ENCODE results near the gene CTH.

CTH gene

DNA sequence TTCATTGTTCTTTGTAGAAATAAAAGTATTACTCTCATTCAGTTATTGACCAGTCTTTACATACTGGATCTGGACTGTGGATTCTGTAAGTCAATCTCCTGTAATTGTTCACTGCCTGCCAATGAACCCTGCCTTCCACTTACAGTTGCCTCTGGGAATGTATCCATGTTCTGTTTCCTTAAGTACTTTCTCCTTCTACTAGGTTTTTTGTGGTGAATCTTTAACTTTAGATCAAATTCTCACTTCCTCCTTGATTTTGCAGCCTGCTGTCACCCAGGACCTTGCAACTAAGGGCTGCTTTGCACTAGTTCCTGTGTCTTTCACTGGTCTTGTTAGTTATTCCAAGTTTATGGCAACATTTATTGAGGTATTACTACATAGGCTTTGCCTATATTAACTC is 28.4 kb upstream of the CTH start:
- H3K27ac ChIP-seq (ENCODE audit: low read depth, low read length) = no peak overlapping the region

DNA sequence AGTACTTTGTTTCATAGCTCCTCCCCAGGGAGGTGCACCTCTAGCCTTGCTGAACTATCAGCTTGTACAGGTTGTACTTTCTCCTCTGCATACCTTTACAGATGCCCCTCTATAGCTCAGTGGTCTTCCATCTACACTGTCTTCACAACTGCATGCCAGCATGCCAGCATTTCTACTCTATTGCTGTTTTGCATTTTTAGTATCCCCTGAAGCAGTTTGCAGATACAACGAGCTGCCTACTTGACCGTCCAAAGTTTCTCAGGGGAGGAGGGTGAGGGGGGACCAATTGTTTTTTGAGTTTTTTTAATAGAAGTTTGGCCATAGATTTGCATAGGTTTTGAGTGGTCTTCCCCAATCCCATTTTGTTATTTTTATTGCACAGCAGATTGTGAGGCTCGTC is 27.6 kb upstream of the CTH start:
- no peaks in the 10 kb centered on the region for H3K27me3 ChIP-seq (ENCODE audit: control insufficient read depth in 5 of 5, insufficient read depth in 4 of 5, low read length in 5 of 5)
- no peak overlapping the region for H3K9ac ChIP-seq (ENCODE audit: low read length in 5 of 5)
- no peaks in the 10 kb centered on the region for H3K9me3 ChIP-seq (ENCODE audit: control insufficient read depth in 5 of 5, low read length in 5 of 5)
- H3K4me1 ChIP-seq (ENCODE audit: control insufficient read depth in 5 of 5, insufficient read depth in 5 of 5, low read length in 5 of 5) = no peaks in the 10 kb centered on the region
- H3K27ac ChIP-seq (ENCODE audit: low read depth, low read length) = no peak overlapping the region
- no peaks in the 10 kb centered on the region for H3K36me3 ChIP-seq (ENCODE audit: control insufficient read depth in 5 of 5, insufficient read depth in 5 of 5, low read length in 5 of 5)
- H3K4me3 ChIP-seq (ENCODE audit: low read depth in 1 of 5, low read length in 5 of 5) = no peak overlapping the region

More for the DNA sequence above, 28.4 kb upstream of the CTH start:
- Histone ChIP-seq H3K9ac (ENCODE audit: low read length in 5 of 5) (no peak overlapping the region), H3K4me1 (ENCODE audit: control insufficient read depth in 5 of 5, insufficient read depth in 5 of 5, low read length in 5 of 5) (no peaks in the 10 kb centered on the region), H3K36me3 (ENCODE audit: control insufficient read depth in 5 of 5, insufficient read depth in 5 of 5, low read length in 5 of 5) (no peaks in the 10 kb centered on the region), H3K9me3 (ENCODE audit: control insufficient read depth in 5 of 5, low read length in 5 of 5) (no peaks in the 10 kb centered on the region), H3K27me3 (ENCODE audit: control insufficient read depth in 5 of 5, insufficient read depth in 4 of 5, low read length in 5 of 5) (no peaks in the 10 kb centered on the region), H3K4me3 (ENCODE audit: low read depth in 1 of 5, low read length in 5 of 5) (no peak overlapping the region)

DNA sequence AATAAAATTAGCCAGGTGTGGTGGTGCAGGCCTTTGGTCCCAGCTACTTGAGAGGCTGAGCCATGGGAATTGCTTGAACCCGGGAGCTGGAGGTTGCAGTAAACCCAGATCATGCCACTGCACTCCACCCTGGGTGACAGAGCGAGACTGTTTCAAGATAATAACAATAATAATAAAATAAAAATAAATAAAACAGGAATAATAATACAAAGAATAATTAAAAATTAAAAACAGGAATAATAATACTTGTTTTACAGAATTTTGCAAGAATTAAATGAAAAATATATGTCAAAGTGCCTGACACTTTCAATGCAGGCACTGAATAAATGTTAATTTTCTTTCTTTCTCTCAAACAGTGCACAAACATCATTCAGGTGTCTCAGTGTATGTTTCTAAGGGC is 26.5 kb upstream of the CTH start:
- no peaks in the 10 kb centered on the region for H3K4me1 ChIP-seq (ENCODE audit: control insufficient read depth in 5 of 5, insufficient read depth in 5 of 5, low read length in 5 of 5)
- no peak overlapping the region for H3K9ac ChIP-seq (ENCODE audit: low read length in 5 of 5)
- no peaks in the 10 kb centered on the region for H3K27me3 ChIP-seq (ENCODE audit: control insufficient read depth in 5 of 5, insufficient read depth in 4 of 5, low read length in 5 of 5)
- no peak overlapping the region for H3K27ac ChIP-seq (ENCODE audit: low read depth, low read length)
- H3K36me3 ChIP-seq (ENCODE audit: control insufficient read depth in 5 of 5, insufficient read depth in 5 of 5, low read length in 5 of 5) = no peaks in the 10 kb centered on the region
- no peaks in the 10 kb centered on the region for H3K9me3 ChIP-seq (ENCODE audit: control insufficient read depth in 5 of 5, low read length in 5 of 5)
- H3K4me3 ChIP-seq (ENCODE audit: low read depth in 1 of 5, low read length in 5 of 5) = no peak overlapping the region

DNA sequence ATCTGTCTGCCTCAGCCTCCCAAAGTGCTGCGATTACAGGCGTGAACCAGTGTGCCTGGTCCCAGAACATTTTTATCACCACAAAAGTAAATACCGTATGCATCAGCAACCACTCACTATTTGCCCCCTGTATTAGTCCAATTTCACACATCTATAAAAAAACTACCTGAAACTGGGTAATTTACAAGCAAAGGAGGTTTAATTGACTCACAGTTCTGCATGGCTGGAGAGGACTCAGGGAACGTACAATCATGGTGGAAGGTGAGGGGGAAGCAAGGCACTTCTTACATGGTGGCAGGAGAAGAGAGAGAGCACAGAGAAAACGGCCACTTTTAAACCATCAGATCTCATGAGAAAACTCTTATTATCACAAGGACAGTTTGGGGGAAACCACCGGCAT is 25.6 kb upstream of the CTH start:
- H3K36me3 ChIP-seq (ENCODE audit: control insufficient read depth in 5 of 5, insufficient read depth in 5 of 5, low read length in 5 of 5) = no peaks in the 10 kb centered on the region
- H3K4me1 ChIP-seq (ENCODE audit: control insufficient read depth in 5 of 5, insufficient read depth in 5 of 5, low read length in 5 of 5) = no peaks in the 10 kb centered on the region
- no peak overlapping the region for H3K9ac ChIP-seq (ENCODE audit: low read length in 5 of 5)
- no peak overlapping the region for H3K27ac ChIP-seq (ENCODE audit: low read depth, low read length)
- H3K4me3 ChIP-seq (ENCODE audit: low read depth in 1 of 5, low read length in 5 of 5) = no peak overlapping the region
- no peaks in the 10 kb centered on the region for H3K27me3 ChIP-seq (ENCODE audit: control insufficient read depth in 5 of 5, insufficient read depth in 4 of 5, low read length in 5 of 5)
- no peaks in the 10 kb centered on the region for H3K9me3 ChIP-seq (ENCODE audit: control insufficient read depth in 5 of 5, low read length in 5 of 5)

DNA sequence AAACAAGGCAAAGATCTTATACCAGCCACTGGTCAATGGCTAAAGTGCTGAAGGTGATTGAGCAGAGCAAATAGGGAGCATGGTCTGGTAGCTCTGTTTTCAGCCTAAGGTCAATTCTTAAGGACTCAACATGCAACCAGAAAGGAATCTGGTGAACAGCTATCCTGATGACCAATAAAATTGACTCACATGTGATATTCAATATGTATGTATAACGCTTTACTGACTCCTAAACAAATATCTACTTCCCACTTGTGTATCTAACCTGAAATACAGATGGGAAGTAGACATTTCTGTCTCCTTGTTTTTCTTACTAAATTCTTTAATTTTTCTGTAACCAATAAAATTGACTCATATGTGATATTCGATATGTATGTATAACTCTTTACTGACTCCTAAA is 24.9 kb upstream of the CTH start:
- Histone ChIP-seq H3K9ac (ENCODE audit: low read length in 5 of 5) (no peak overlapping the region), H3K4me3 (ENCODE audit: low read depth in 1 of 5, low read length in 5 of 5) (no peak overlapping the region), H3K36me3 (ENCODE audit: control insufficient read depth in 5 of 5, insufficient read depth in 5 of 5, low read length in 5 of 5) (no peaks in the 10 kb centered on the region), H3K27ac (ENCODE audit: low read depth, low read length) (no peak overlapping the region), H3K4me1 (ENCODE audit: control insufficient read depth in 5 of 5, insufficient read depth in 5 of 5, low read length in 5 of 5) (no peaks in the 10 kb centered on the region), H3K9me3 (ENCODE audit: control insufficient read depth in 5 of 5, low read length in 5 of 5) (no peaks in the 10 kb centered on the region), H3K27me3 (ENCODE audit: control insufficient read depth in 5 of 5, insufficient read depth in 4 of 5, low read length in 5 of 5) (no peaks in the 10 kb centered on the region)

DNA sequence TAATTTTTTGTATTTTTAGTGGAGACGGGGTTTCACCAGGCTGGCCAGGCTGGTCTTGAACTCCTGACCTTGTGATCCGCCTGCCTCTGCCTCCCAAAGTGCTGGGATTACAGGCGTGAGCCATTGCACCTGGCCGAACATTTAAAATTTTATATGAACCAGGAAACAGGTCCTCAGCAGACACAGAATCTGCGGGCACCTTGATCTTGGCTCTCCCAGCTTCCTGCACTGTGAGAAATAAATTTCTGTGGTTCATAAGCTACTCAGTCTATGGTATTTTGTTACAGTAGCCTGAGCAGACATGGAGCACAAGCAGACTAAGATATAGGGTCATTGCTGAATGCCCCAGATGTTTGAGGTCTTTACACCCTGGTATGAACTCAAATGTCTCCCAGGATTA is 23.6 kb upstream of the CTH start:
- Histone ChIP-seq H3K4me3 (ENCODE audit: low read depth in 1 of 5, low read length in 5 of 5) (no peak overlapping the region), H3K27me3 (ENCODE audit: control insufficient read depth in 5 of 5, insufficient read depth in 4 of 5, low read length in 5 of 5) (no peaks in the 10 kb centered on the region), H3K27ac (ENCODE audit: low read depth, low read length) (no peak overlapping the region), H3K9ac (ENCODE audit: low read length in 5 of 5) (no peak overlapping the region), H3K36me3 (ENCODE audit: control insufficient read depth in 5 of 5, insufficient read depth in 5 of 5, low read length in 5 of 5) (no peaks in the 10 kb centered on the region), H3K4me1 (ENCODE audit: control insufficient read depth in 5 of 5, insufficient read depth in 5 of 5, low read length in 5 of 5) (no peaks in the 10 kb centered on the region), H3K9me3 (ENCODE audit: control insufficient read depth in 5 of 5, low read length in 5 of 5) (no peaks in the 10 kb centered on the region)

DNA sequence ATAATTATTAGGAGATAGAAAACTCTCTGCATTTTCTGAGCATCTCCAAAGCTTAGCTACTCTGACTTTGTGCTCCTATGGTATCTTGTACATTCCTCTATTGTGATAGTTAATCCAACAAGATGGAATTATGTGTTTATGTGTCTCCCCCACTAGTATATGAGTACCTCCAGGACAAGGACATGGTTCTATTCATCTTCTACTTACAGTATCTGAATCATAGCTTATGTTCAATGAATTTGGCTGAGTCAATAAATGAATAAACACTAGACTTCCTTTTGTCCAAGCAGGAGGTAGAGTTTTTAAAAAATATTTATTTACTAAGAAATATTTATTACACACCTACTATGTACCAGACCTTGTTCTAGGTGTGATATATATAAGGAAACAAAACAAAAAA is 18.4 kb upstream of the CTH start:
- Histone ChIP-seq H3K27ac (ENCODE audit: low read depth, low read length) (no peak overlapping the region), H3K4me1 (ENCODE audit: control insufficient read depth in 5 of 5, insufficient read depth in 5 of 5, low read length in 5 of 5) (no peaks in the 10 kb centered on the region), H3K27me3 (ENCODE audit: control insufficient read depth in 5 of 5, insufficient read depth in 4 of 5, low read length in 5 of 5) (no peaks in the 10 kb centered on the region), H3K9ac (ENCODE audit: low read length in 5 of 5) (no peak overlapping the region), H3K9me3 (ENCODE audit: control insufficient read depth in 5 of 5, low read length in 5 of 5) (no peaks in the 10 kb centered on the region), H3K36me3 (ENCODE audit: control insufficient read depth in 5 of 5, insufficient read depth in 5 of 5, low read length in 5 of 5) (no peaks in the 10 kb centered on the region), H3K4me3 (ENCODE audit: low read depth in 1 of 5, low read length in 5 of 5) (no peak overlapping the region)

DNA sequence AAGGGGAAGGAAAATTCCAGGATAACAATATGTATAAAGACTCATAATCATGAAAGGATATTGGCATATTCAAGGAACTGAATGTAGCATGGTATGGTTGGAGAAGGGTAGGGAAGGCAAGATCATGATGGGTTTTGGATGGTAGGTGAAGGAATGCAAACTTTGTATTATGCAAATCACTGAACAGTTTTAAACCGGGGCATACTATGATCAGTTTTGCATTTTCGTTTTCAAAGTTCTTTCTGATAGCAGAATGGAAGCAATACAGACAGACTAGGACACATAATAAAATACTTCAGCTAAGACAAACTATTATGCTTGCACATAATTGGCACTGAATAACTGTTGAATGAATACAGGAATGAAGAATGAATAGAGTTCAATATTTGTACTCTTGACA is 14.5 kb upstream of the CTH start:
- no peaks in the 10 kb centered on the region for H3K36me3 ChIP-seq (ENCODE audit: control insufficient read depth in 5 of 5, insufficient read depth in 5 of 5, low read length in 5 of 5)
- H3K27ac ChIP-seq (ENCODE audit: low read depth, low read length) = no peak overlapping the region
- H3K9me3 ChIP-seq (ENCODE audit: control insufficient read depth in 5 of 5, low read length in 5 of 5) = no peaks in the 10 kb centered on the region
- H3K4me3 ChIP-seq (ENCODE audit: low read depth in 1 of 5, low read length in 5 of 5) = no peak overlapping the region
- no peaks in the 10 kb centered on the region for H3K27me3 ChIP-seq (ENCODE audit: control insufficient read depth in 5 of 5, insufficient read depth in 4 of 5, low read length in 5 of 5)
- H3K9ac ChIP-seq (ENCODE audit: low read length in 5 of 5) = no peak overlapping the region
- no peaks in the 10 kb centered on the region for H3K4me1 ChIP-seq (ENCODE audit: control insufficient read depth in 5 of 5, insufficient read depth in 5 of 5, low read length in 5 of 5)

DNA sequence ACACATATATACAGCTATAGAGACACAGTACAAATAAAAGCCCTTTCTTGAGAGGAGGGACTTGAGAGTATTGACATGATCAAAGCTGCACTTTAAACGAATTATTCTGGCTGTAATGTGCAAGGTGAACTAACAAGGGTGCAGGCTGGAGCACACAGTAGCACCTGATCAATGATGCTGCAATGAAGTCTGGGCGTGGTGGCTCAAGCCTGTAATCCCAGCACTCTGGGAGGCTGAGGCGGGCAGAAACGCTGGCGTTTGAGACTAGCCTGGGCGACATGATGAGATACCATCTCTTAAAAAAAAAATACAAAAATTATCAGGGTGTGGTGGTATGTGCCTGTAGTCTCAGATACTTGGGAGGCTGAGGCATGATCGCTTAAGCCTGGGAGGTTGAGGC is 14.1 kb upstream of the CTH start:
- H3K36me3 ChIP-seq (ENCODE audit: control insufficient read depth in 5 of 5, insufficient read depth in 5 of 5, low read length in 5 of 5) = no peaks in the 10 kb centered on the region
- H3K9me3 ChIP-seq (ENCODE audit: control insufficient read depth in 5 of 5, low read length in 5 of 5) = no peaks in the 10 kb centered on the region
- H3K9ac ChIP-seq (ENCODE audit: low read length in 5 of 5) = no peak overlapping the region
- no peak overlapping the region for H3K27ac ChIP-seq (ENCODE audit: low read depth, low read length)
- H3K4me3 ChIP-seq (ENCODE audit: low read depth in 1 of 5, low read length in 5 of 5) = no peak overlapping the region
- H3K27me3 ChIP-seq (ENCODE audit: control insufficient read depth in 5 of 5, insufficient read depth in 4 of 5, low read length in 5 of 5) = no peaks in the 10 kb centered on the region
- no peaks in the 10 kb centered on the region for H3K4me1 ChIP-seq (ENCODE audit: control insufficient read depth in 5 of 5, insufficient read depth in 5 of 5, low read length in 5 of 5)

DNA sequence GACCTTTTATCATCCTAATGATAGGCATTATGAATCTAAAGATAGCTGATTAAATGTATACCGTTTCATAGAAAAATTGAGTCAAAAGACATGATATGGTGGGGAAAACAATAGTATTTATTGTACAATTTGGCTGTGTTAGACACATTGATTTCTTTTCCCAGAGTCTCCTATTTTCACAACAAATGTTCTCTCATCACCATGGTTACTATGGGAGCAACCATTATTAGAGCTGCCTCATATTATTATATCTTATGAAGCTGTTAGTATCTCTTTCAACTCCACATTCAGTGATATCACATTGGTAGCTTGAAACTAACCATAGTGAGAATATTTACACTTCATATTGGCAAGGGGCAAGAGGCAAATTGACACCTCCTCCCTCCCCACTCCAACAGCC is 10.7 kb upstream of the CTH start:
- H3K9ac ChIP-seq (ENCODE audit: low read length in 5 of 5) = no peak overlapping the region
- no peaks in the 10 kb centered on the region for H3K27me3 ChIP-seq (ENCODE audit: control insufficient read depth in 5 of 5, insufficient read depth in 4 of 5, low read length in 5 of 5)
- no peaks in the 10 kb centered on the region for H3K36me3 ChIP-seq (ENCODE audit: control insufficient read depth in 5 of 5, insufficient read depth in 5 of 5, low read length in 5 of 5)
- H3K4me1 ChIP-seq (ENCODE audit: control insufficient read depth in 5 of 5, insufficient read depth in 5 of 5, low read length in 5 of 5) = no peaks in the 10 kb centered on the region
- no peaks in the 10 kb centered on the region for H3K9me3 ChIP-seq (ENCODE audit: control insufficient read depth in 5 of 5, low read length in 5 of 5)
- H3K4me3 ChIP-seq (ENCODE audit: low read depth in 1 of 5, low read length in 5 of 5) = no peak overlapping the region
- H3K27ac ChIP-seq (ENCODE audit: low read depth, low read length) = no peak overlapping the region

DNA sequence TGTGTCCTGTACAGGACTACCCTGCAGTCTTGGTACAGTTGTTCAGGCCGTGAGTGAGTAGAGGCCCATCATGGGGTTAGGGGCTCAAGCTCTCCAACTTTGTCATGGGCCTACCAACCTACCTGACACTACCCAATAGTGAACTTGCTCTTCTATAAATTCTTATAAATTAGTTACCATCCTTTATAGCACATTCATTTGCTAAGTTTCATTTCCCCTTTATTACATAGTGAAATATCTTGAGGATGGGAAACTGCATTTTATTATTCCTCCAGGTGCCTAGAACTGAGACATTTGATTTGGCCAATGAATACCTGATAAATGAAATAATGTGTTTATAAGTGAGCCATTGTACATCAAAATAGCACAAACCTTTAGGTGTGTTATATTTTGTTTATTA is 9.1 kb upstream of the CTH start:
- peaks cover 0 to 13% (median 0%) of the 10 kb centered on the region in 5 donors for H3K4me1 ChIP-seq (ENCODE audit: control insufficient read depth in 5 of 5, insufficient read depth in 5 of 5, low read length in 5 of 5)
- H3K27me3 ChIP-seq (ENCODE audit: control insufficient read depth in 5 of 5, insufficient read depth in 4 of 5, low read length in 5 of 5) = no peaks in the 10 kb centered on the region
- no peak overlapping the region for H3K27ac ChIP-seq (ENCODE audit: low read depth, low read length)
- H3K4me3 ChIP-seq (ENCODE audit: low read depth in 1 of 5, low read length in 5 of 5) = no peak overlapping the region
- H3K9ac ChIP-seq (ENCODE audit: low read length in 5 of 5) = no peak overlapping the region
- H3K36me3 ChIP-seq (ENCODE audit: control insufficient read depth in 5 of 5, insufficient read depth in 5 of 5, low read length in 5 of 5) = no peaks in the 10 kb centered on the region
- H3K9me3 ChIP-seq (ENCODE audit: control insufficient read depth in 5 of 5, low read length in 5 of 5) = no peaks in the 10 kb centered on the region
